Lower leg skin (tissue), 4 donors: ENCODE data around the gene SSH2. TPM values are rescaled to one million over a fixed set of nuclear protein-coding genes. Genes with fewer than 3 reads are reported as not detected.

Experiments
- DNase-seq, 2 donors: peaks; one replicate each; pipeline ENCODE4 v3.0.0-alpha.2; 2019; ENCODE audit warnings: low spot score in 2 of 2
- H3K4me3 ChIP-seq: fragments of 200-600 bp; sonication (generic); 2 replicates; pipeline ENCODE4 v1.5.1; 2017; ENCODE audit warnings: mild to moderate bottlenecking, low read depth; ENCODE audit not compliant: poor library complexity, severe bottlenecking
- POLR2A ChIP-seq, 2 donors: fragments of 450-650 bp; IDR thresholded peaks; one replicate each; pipeline ENCODE4 v1.6.1; 2016 to 2017; ENCODE audit warnings: antibody characterized with exemption in 2 of 2, mild to moderate bottlenecking in 1 of 2, moderate library complexity in 1 of 2
- WGBS, 2 donors: methylation state at CpG; one replicate each; pipeline ENCODE4 v1.1.5; 2018; 5-methylcytosine and 5-hydroxymethylcytosine counted together
- intact Hi-C: fragments of 100-400 bp; cut with DNase I; formaldehyde crosslinking; loops from one replicate; pipeline ENCODE4 v1.15.0; 2023; ENCODE audit warnings: low total_unique reads
- total RNA-seq, 4 donors: library from RNA; depleted of rRNA; stranded (reverse); fragments of >200 nt; gene quantifications; one replicate each; pipeline ENCODE4 v1.1.0, GENCODE V29; 2016
- TF ChIP-seq, protein P1 (sequence below), 3 donors: fragments of 450-650 bp; IDR thresholded peaks; one replicate each; pipeline ENCODE4 v1.5.1; 2016; ENCODE audit warnings: antibody characterized with exemption in 3 of 3, mild to moderate bottlenecking in 3 of 3, moderate library complexity in 2 of 3

SSH2 gene
- total RNA-seq, 4 donors from 2014 or later = 10.0 to 20.3 (median 15.3) TPM

DNA sequence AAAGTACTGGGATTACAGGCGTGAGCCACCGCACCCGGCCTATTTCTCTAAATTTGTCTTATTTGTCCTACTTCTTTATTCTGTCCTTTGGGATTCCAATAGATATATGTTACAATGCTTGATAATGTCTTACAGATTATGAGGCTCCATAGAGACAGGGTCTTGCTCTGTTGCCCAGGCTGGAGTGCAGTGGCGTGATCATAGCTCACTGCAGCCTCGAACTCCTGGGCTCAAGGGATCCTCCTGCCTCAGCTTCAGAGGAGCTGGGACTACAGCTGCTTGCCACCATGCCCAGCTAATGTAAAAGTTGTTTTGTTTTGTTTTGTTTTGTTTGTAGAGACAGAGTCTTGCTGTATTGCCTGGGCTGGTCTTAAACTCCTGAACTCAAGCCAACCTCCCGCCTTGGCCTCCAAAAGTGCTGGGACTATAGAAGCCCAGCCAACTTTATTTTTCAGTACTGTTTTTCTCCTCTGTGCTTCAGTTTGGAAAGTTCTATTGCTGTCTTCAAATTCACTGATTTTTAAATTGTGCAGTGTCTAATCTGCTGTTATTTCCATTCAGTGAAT is 326.8 kb downstream of the SSH2 start:
- no peak for DNase-seq
- TF ChIP-seq, protein P1, sequence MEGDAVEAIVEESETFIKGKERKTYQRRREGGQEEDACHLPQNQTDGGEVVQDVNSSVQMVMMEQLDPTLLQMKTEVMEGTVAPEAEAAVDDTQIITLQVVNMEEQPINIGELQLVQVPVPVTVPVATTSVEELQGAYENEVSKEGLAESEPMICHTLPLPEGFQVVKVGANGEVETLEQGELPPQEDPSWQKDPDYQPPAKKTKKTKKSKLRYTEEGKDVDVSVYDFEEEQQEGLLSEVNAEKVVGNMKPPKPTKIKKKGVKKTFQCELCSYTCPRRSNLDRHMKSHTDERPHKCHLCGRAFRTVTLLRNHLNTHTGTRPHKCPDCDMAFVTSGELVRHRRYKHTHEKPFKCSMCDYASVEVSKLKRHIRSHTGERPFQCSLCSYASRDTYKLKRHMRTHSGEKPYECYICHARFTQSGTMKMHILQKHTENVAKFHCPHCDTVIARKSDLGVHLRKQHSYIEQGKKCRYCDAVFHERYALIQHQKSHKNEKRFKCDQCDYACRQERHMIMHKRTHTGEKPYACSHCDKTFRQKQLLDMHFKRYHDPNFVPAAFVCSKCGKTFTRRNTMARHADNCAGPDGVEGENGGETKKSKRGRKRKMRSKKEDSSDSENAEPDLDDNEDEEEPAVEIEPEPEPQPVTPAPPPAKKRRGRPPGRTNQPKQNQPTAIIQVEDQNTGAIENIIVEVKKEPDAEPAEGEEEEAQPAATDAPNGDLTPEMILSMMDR (IDR thresholded peaks at IDR 0.05) = no peak
- no peak for TF ChIP-seq POLR2A (IDR thresholded peaks at IDR 0.05)
- intact Hi-C loops = no loop called here
- WGBS, 2 donors = 85% methylated on average over 6 of the region's 6 CpGs
- H3K4me3 ChIP-seq = no peak overlapping the region

DNA sequence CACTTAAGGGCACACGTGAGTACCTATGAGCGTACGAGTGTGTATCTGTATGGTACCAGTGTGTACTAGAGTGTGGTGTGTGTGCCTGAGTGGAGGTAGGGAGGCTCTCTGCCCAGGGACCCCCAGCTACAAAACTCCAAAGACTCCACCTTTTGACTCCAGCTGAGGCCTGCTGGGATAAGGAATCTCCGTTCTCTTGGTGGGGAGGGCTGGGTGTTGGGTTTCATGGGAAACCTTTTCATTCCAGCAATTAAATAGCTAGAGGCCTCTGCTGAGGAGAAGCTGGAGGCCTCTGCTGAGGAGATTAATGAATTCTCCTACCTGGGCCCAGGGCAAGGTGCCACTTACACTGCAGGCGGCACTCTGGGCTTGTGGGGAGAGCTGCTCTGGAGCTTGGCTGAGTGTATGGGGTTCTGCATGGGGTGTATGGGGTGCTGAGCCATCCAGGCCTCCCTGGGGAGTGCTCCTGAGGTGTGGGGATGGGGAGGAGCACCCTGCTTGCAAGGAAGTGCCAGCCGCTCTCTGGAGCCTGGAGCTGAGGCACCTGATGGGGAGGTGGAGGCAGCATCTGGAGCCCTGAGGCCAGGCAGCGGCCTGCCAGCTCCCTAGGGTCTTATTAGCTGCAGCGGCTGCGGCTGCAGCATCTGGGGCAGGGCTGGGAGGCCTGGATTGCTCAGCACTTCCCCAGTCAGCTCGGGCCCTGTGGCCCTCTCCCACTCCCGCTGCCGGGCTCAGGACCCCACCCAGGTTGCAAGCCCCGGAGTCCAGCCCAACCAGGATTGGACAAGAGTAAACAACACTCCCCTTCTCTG is 332.5 kb downstream of the SSH2 start:
- 61 to 70% methylated on average over 9 to 13 of the region's 13 CpGs for WGBS, 2 donors

GRCh38 chr17:29596811-29597210 is 333.2 kb downstream of the SSH2 start:
- intact Hi-C loops = no loop called here
- DNase-seq = peak in 1 of 2 donors; percentile 11
- H3K4me3 ChIP-seq = no peak overlapping the region
- WGBS, 2 donors = 60 to 71% methylated on average over 9 of the region's 9 CpGs
- TF ChIP-seq POLR2A (IDR thresholded peaks at IDR 0.05) = no peak
- TF ChIP-seq, protein P1 (IDR thresholded peaks at IDR 0.05) = no peak

More for the DNA sequence above, 332.5 kb downstream of the SSH2 start:
- H3K4me3 ChIP-seq = no peak overlapping the region
- intact Hi-C loops = no loop called here
- DNase-seq = no peak
- no peak for TF ChIP-seq POLR2A (IDR thresholded peaks at IDR 0.05)
- TF ChIP-seq, protein P1 (IDR thresholded peaks at IDR 0.05) = no peak

GRCh38 chr17:29595943-29596774 is 333.9 kb downstream of the SSH2 start:
- intact Hi-C loops = no loop called here
- TF ChIP-seq, protein P1 (IDR thresholded peaks at IDR 0.05) = no peak
- TF ChIP-seq POLR2A (IDR thresholded peaks at IDR 0.05) = no peak
- WGBS, 2 donors = 78 to 79% methylated on average over 12 of the region's 12 CpGs
- DNase-seq = peak in 1 of 2 donors; percentile 12
- no peak overlapping the region for H3K4me3 ChIP-seq

GRCh38 chr17:29595107-29595942 is 334.7 kb downstream of the SSH2 start:
- DNase-seq = peak in 1 of 2 donors; percentile 12
- intact Hi-C loops = no loop called here
- WGBS, 2 donors = 72 to 80% methylated on average over 7 of the region's 7 CpGs
- TF ChIP-seq, protein P1 (IDR thresholded peaks at IDR 0.05) = no peak
- no peak for TF ChIP-seq POLR2A (IDR thresholded peaks at IDR 0.05)
- H3K4me3 ChIP-seq = no peak overlapping the region
